ENCODE data around the gene FLNC.

The FLNC gene

GRCh38 chr7:128845475-128845874, 15.3 kb downstream of the FLNC start:
- Histone ChIP-seq H3K9me3 (no peaks in the 10 kb centered on the region), H3K27me3 (no peaks in the 10 kb centered on the region), H3K4me3 (ENCODE audit: low read depth, low read length) (no peak overlapping the region), H3K4me1 (peaks cover 6% of the 10 kb centered on the region), H3K36me3 (peaks cover 27% of the 10 kb centered on the region)
- no peak for TF ChIP-seq CTCF (IDR thresholded peaks at IDR 0.05; ENCODE audit: low read depth, low read length)
- DNase-seq = no peak

- peaks cover 27% of the 10 kb centered on the region for H3K36me3 ChIP-seq
- DNase-seq = no peak
- no peak overlapping the region for H3K4me3 ChIP-seq (ENCODE audit: low read depth, low read length)
- H3K9me3 ChIP-seq = no peaks in the 10 kb centered on the region
- TF ChIP-seq CTCF (IDR thresholded peaks at IDR 0.05; ENCODE audit: low read depth, low read length) = no peak
- no peaks in the 10 kb centered on the region for H3K27me3 ChIP-seq
- H3K4me1 ChIP-seq = peaks cover 6% of the 10 kb centered on the region
These were observed 15.8 kb downstream of the FLNC start for GRCh38 chr7:128845987-128846386.

- DNase-seq = no peak
- peaks cover 28% of the 10 kb centered on the region for H3K36me3 ChIP-seq
- no peak for TF ChIP-seq CTCF (IDR thresholded peaks at IDR 0.05; ENCODE audit: low read depth, low read length)
- H3K4me3 ChIP-seq (ENCODE audit: low read depth, low read length) = no peak overlapping the region
- H3K4me1 ChIP-seq = no peaks in the 10 kb centered on the region
- no peaks in the 10 kb centered on the region for H3K9me3 ChIP-seq
- H3K27me3 ChIP-seq = no peaks in the 10 kb centered on the region
These were observed 16.7 kb downstream of the FLNC start for GRCh38 chr7:128846781-128847444.

GRCh38 chr7:128847721-128848211, 17.6 kb downstream of the FLNC start:
- no peak for DNase-seq
- no peaks in the 10 kb centered on the region for H3K4me1 ChIP-seq
- peaks cover 32% of the 10 kb centered on the region for H3K36me3 ChIP-seq
- no peaks in the 10 kb centered on the region for H3K27me3 ChIP-seq
- no peak overlapping the region for H3K4me3 ChIP-seq (ENCODE audit: low read depth, low read length)
- no peak for TF ChIP-seq CTCF (IDR thresholded peaks at IDR 0.05; ENCODE audit: low read depth, low read length)
- H3K9me3 ChIP-seq = no peaks in the 10 kb centered on the region

GRCh38 chr7:128848289-128849155, 18.3 kb downstream of the FLNC start:
- TF ChIP-seq CTCF (IDR thresholded peaks at IDR 0.05; ENCODE audit: low read depth, low read length) = no peak
- H3K36me3 ChIP-seq = peaks cover 30% of the 10 kb centered on the region

GRCh38 chr7:128849156-128849515, 18.9 kb downstream of the FLNC start:
- Histone ChIP-seq H3K36me3 (peaks cover 29% of the 10 kb centered on the region), H3K27me3 (no peaks in the 10 kb centered on the region)
- no peak for TF ChIP-seq CTCF (IDR thresholded peaks at IDR 0.05; ENCODE audit: low read depth, low read length)

More at GRCh38 chr7:128848289-128849155, 18.3 kb downstream of the FLNC start:
- Histone ChIP-seq H3K4me3 (ENCODE audit: low read depth, low read length) (no peak overlapping the region), H3K27me3 (no peaks in the 10 kb centered on the region), H3K9me3 (no peaks in the 10 kb centered on the region), H3K4me1 (no peaks in the 10 kb centered on the region)
- no peak for DNase-seq

More at GRCh38 chr7:128849156-128849515, 18.9 kb downstream of the FLNC start:
- no peaks in the 10 kb centered on the region for H3K4me1 ChIP-seq
- H3K4me3 ChIP-seq (ENCODE audit: low read depth, low read length) = no peak overlapping the region
- no peak for DNase-seq
- no peaks in the 10 kb centered on the region for H3K9me3 ChIP-seq
